Astrocyte (in vitro differentiated cells and primary cell): ENCODE data around the gene S1PR2. TPM values are rescaled to one million over a fixed set of nuclear protein-coding genes. Genes with fewer than 3 reads are reported as not detected.

ENCODE experiments used
- DNase-seq: peaks from one replicate; pipeline ENCODE4 v3.0.0-alpha.2; 2010; ENCODE audit warnings: low read depth
- FAIRE-seq: peaks from 2 replicates; lab custom pipeline; 2011; peaks lifted over from hg19 to GRCh38; lab: Jason Lieb, UNC
- H2AFZ ChIP-seq: 2 replicates; pipeline ENCODE4 v1.6.0; 2012; ENCODE audit warnings: low read depth, low read length, inconsistent platforms
- H3K27ac ChIP-seq: 2 replicates; pipeline ENCODE4 v1.5.1; 2011; ENCODE audit warnings: low read depth, low read length, inconsistent platforms
- H3K27me3 ChIP-seq: 2 replicates; pipeline ENCODE4 v1.6.0; 2011; ENCODE audit warnings: low read length, inconsistent platforms; ENCODE audit not compliant: insufficient read depth
- H3K36me3 ChIP-seq: 2 replicates; pipeline ENCODE4 v1.5.1; 2011; ENCODE audit warnings: low read length, inconsistent platforms; ENCODE audit not compliant: insufficient read depth
- H3K4me1 ChIP-seq: 2 replicates; pipeline ENCODE4 v1.5.1; 2011; ENCODE audit warnings: low read length, inconsistent platforms; ENCODE audit not compliant: insufficient read depth
- H3K4me2 ChIP-seq: 2 replicates; pipeline ENCODE4 v1.6.0; 2012; ENCODE audit warnings: low read length, inconsistent platforms
- H3K4me3 ChIP-seq: 2 replicates; pipeline ENCODE4 v1.5.1; 2011; ENCODE audit warnings: low read depth, mild to moderate bottlenecking, low read length, inconsistent platforms; ENCODE audit not compliant: insufficient read depth
- H3K79me2 ChIP-seq: 2 replicates; pipeline ENCODE4 v1.6.0; 2012; ENCODE audit warnings: mild to moderate bottlenecking, low read length, inconsistent platforms; ENCODE audit not compliant: insufficient read depth
- H3K9ac ChIP-seq: 2 replicates; pipeline ENCODE4 v1.6.0; 2012; ENCODE audit warnings: mild to moderate bottlenecking, low read length, inconsistent platforms
- H3K9me3 ChIP-seq: 2 replicates; pipeline ENCODE4 v1.5.1; 2012; ENCODE audit warnings: low read depth, mild to moderate bottlenecking, low read length, inconsistent platforms; ENCODE audit not compliant: insufficient read depth
- H4K20me1 ChIP-seq: 2 replicates; pipeline ENCODE4 v1.6.0; 2012; ENCODE audit warnings: low read length, inconsistent platforms; ENCODE audit not compliant: insufficient read depth
- H3K27ac Mint-ChIP-seq: one replicate; pipeline ENCODE4 v1.8.0; 2021; ENCODE audit warnings: mild to moderate bottlenecking, mixed read lengths; ENCODE audit not compliant: unreplicated experiment
- H3K27me3 Mint-ChIP-seq: one replicate; pipeline ENCODE4 v1.8.0; 2021; ENCODE audit warnings: low read depth, mixed read lengths; ENCODE audit not compliant: unreplicated experiment
- H3K36me3 Mint-ChIP-seq: one replicate; pipeline ENCODE4 v1.8.0; 2021; ENCODE audit warnings: low read depth, mixed read lengths; ENCODE audit not compliant: unreplicated experiment
- H3K4me1 Mint-ChIP-seq: one replicate; pipeline ENCODE4 v1.8.0; 2021; ENCODE audit warnings: low read depth, mixed read lengths; ENCODE audit not compliant: unreplicated experiment
- H3K4me3 Mint-ChIP-seq: one replicate; pipeline ENCODE4 v1.8.0; 2021; ENCODE audit warnings: mild to moderate bottlenecking, moderate library complexity, mixed read lengths; ENCODE audit not compliant: unreplicated experiment
- H3K9me3 Mint-ChIP-seq: one replicate; pipeline ENCODE4 v1.8.0; 2021; ENCODE audit warnings: mild to moderate bottlenecking, mixed read lengths; ENCODE audit not compliant: unreplicated experiment
- CTCF ChIP-seq: IDR thresholded peaks from 2 replicates; pipeline ENCODE4 v1.5.1; 2011; ENCODE audit warnings: low read depth, mild to moderate bottlenecking, inconsistent platforms, low read length, moderate library complexity; ENCODE audit not compliant: insufficient read depth
- EZH2 ChIP-seq: IDR thresholded peaks from 2 replicates; pipeline ENCODE4 v1.6.1; 2012; ENCODE audit warnings: mild to moderate bottlenecking, low read length, inconsistent platforms; ENCODE audit not compliant: insufficient read depth
- total RNA-seq: library from RNA; stranded (reverse); gene quantifications from 2 replicates; pipeline ENCODE4 v1.2.1, GENCODE V29; 2021

S1PR2 gene
- total RNA-seq, 1 donor from 2014 or later = 15.7 TPM

- H3K9ac ChIP-seq = peak within 1 kb of the TSS; percentile 89
- H3K27me3 ChIP-seq = no peaks in the 10 kb centered on the region
- H3K27ac Mint-ChIP-seq = peak within 1 kb of the TSS; percentile 86
- peak; percentile 97 for DNase-seq
- peak within 1 kb of the TSS; percentile 91 for H3K4me3 ChIP-seq
- no peaks in the 10 kb centered on the region for H3K9me3 Mint-ChIP-seq
- peak within 1 kb of the TSS; percentile 97 for H3K4me3 Mint-ChIP-seq
- FAIRE-seq = peak; percentile 29
- H3K36me3 Mint-ChIP-seq = peaks cover 14% of the 10 kb centered on the region
- peaks cover 4% of the 10 kb centered on the region for H4K20me1 ChIP-seq
- peaks cover 23% of the 10 kb centered on the region for H3K79me2 ChIP-seq
- peaks cover 9% of the 10 kb centered on the region for H3K4me1 ChIP-seq
- peaks cover 9% of the 10 kb centered on the region for H3K36me3 ChIP-seq
- peak within 1 kb of the TSS; percentile 75 for H3K27ac ChIP-seq
- peak within 1 kb of the TSS; percentile 96 for H3K4me2 ChIP-seq
- H2AFZ ChIP-seq = peak within 1 kb of the TSS; percentile 94
- TF ChIP-seq EZH2 = no peak
- H3K27me3 Mint-ChIP-seq = no peaks in the 10 kb centered on the region
- no peaks in the 10 kb centered on the region for H3K4me1 Mint-ChIP-seq
- no peaks in the 10 kb centered on the region for H3K9me3 ChIP-seq
Observed at GRCh38 chr19:10251792-10252694, 20.9 kb upstream of the S1PR2 start, which contains the start of gene MRPL4. MRPL4 (plus strand) TSS chr19:10252214; CDS start chr19:10252254, 40 bp downstream.

GRCh38 chr19:10246511-10246910 is 15.4 kb upstream of the S1PR2 start:
- no peak for DNase-seq
- H3K9me3 Mint-ChIP-seq = peaks cover 3% of the 10 kb centered on the region
- TF ChIP-seq EZH2 (no peak), CTCF (no peak)
- Histone ChIP-seq H3K4me2 (no peak overlapping the region), H2AFZ (no peak overlapping the region), H3K27ac (no peak overlapping the region), H3K79me2 (no peaks in the 10 kb centered on the region), H3K9me3 (no peaks in the 10 kb centered on the region), H3K36me3 (no peaks in the 10 kb centered on the region), H3K27me3 (no peaks in the 10 kb centered on the region), H3K4me3 (no peak overlapping the region), H3K4me1 (no peaks in the 10 kb centered on the region), H3K9ac (no peak overlapping the region), H4K20me1 (no peaks in the 10 kb centered on the region)
- no peak overlapping the region for H3K4me3 Mint-ChIP-seq
- no peaks in the 10 kb centered on the region for H3K36me3 Mint-ChIP-seq
- no peak for FAIRE-seq
- no peaks in the 10 kb centered on the region for H3K27me3 Mint-ChIP-seq
- no peak overlapping the region for H3K27ac Mint-ChIP-seq
- H3K4me1 Mint-ChIP-seq = peaks cover 2% of the 10 kb centered on the region

GRCh38 chr19:10245189-10245939 is 14.2 kb upstream of the S1PR2 start:
- H3K4me1 ChIP-seq = no peaks in the 10 kb centered on the region
- no peaks in the 10 kb centered on the region for H3K27me3 ChIP-seq
- Mint-ChIP-seq H3K27ac (no peak overlapping the region), H3K27me3 (no peaks in the 10 kb centered on the region), H3K36me3 (no peaks in the 10 kb centered on the region), H3K4me3 (no peak overlapping the region), H3K4me1 (peaks cover 2% of the 10 kb centered on the region), H3K9me3 (peaks cover 3% of the 10 kb centered on the region)
- no peak overlapping the region for H3K4me3 ChIP-seq
- no peaks in the 10 kb centered on the region for H3K9me3 ChIP-seq
- H3K27ac ChIP-seq = no peak overlapping the region
- H4K20me1 ChIP-seq = no peaks in the 10 kb centered on the region
- DNase-seq = no peak
- TF ChIP-seq CTCF (no peak), EZH2 (no peak)
- no peaks in the 10 kb centered on the region for H3K79me2 ChIP-seq
- no peak overlapping the region for H3K4me2 ChIP-seq
- H3K36me3 ChIP-seq = no peaks in the 10 kb centered on the region
- no peak for FAIRE-seq
- no peak overlapping the region for H3K9ac ChIP-seq
- H2AFZ ChIP-seq = no peak overlapping the region
